Measurements from ENCODE around the gene P2RX2. TPM values are rescaled to one million over a fixed set of nuclear protein-coding genes. Genes with fewer than 3 reads are reported as not detected.

P2RX2 gene
- total RNA-seq (2022; extraction: Qiagen RNA extraction), result 0.05 TPM in 1 of 5 replicates, not detected in the others

DNA sequence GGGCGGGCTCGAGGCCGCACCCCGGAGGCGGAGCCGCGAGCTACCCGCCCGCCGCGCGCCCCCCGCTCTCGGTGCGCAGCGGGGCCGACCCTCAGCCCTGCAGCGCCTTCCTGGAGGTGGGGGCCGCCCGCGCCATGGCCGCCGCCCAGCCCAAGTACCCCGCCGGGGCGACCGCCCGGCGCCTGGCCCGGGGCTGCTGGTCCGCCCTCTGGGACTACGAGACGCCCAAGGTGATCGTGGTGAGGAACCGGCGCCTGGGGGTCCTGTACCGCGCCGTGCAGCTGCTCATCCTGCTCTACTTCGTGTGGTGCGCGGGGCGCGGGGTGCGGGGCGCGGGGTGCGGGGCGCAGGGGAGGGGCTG is at the start of gene P2RX2:
TSS of gene P2RX2 (plus strand) at position 94 of the 361 bp plus-strand sequence. CDS start at position 135, 41 bp downstream.

DNA sequence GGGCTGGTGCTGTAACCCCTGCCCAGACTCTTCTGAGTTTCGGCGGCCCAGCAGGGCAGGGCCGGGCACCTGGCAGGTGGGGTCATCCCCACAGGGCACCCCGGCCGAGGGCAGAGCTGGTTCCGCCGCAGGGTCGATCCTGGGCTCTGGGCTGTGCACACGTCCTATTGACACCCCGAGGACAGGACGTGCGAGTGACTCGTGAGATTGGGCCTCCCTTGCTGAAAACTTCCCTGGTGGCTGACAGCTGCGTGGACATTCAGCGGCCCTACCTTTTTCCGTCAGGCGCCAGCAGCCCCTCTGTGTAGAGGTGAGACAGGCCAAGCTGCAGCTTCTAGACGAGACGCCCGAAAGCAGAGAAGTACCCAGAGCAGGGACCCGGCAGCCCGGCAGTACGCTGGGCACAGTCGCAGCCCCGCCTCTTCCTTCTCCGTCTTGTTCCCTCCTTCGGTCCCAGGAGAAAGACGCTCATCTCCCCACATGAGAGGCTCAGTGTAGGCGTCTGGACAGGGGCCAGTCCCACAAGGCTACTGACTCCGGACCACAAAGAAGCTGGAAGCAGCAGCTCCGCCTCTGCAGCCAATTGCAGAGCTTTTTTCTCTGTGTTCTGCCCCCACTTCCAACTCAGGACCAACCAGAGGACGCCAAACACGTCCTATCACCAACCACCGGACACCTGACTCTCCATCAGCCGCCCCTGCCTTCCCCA is 8.4 kb upstream of the P2RX2 start, which contains the start of gene LRCOL1:
TSS of gene LRCOL1 (minus strand) at position 532 of the 709 bp plus-strand sequence. CDS start 4,331 bp downstream, outside the sequence.

Other genes with a start within 250 kb of the P2RX2 start
- gene FBRSL1, start 128.6 kb upstream of the P2RX2 start, total RNA-seq (2022; extraction: Qiagen RNA extraction), result 72.0 to 142 TPM (median 133 TPM) in 5 replicates
- gene LRCOL1, start 8.2 kb upstream of the P2RX2 start, total RNA-seq (2022; extraction: Qiagen RNA extraction), result not detected in 5 replicates
- gene POLE, start 68.6 kb downstream of the P2RX2 start, total RNA-seq (2022; extraction: Qiagen RNA extraction), result 38.0 to 44.6 TPM (median 44.2 TPM) in 5 replicates
- gene PXMP2, start 68.8 kb downstream of the P2RX2 start, total RNA-seq (2022; extraction: Qiagen RNA extraction), result 21.0 to 30.9 TPM (median 26.7 TPM) in 5 replicates
- gene PGAM5, start 92.1 kb downstream of the P2RX2 start, total RNA-seq (2022; extraction: Qiagen RNA extraction), result 36.8 to 61.2 TPM (median 57.3 TPM) in 5 replicates
- gene ANKLE2, start 143.1 kb downstream of the P2RX2 start, total RNA-seq (2022; extraction: Qiagen RNA extraction), result 65.4 to 81.8 TPM (median 72.6 TPM) in 5 replicates
- gene GOLGA3, start 210.1 kb downstream of the P2RX2 start, total RNA-seq (2022; extraction: Qiagen RNA extraction), result 19.9 to 28.5 TPM (median 27.3 TPM) in 5 replicates

All from A549 treated with dexamethasone at 1 μM for 4 hours (cell line).